CD4-positive, alpha-beta T cell treated with Interleukin-2 at 100 ng/mL for 4 hours (primary cell): Measurements from ENCODE around the gene PTCD2.

Experiments
- DNase-seq: peaks from one replicate; pipeline ENCODE4 v3.0.0-alpha.2; 2020; ENCODE audit warnings: low spot score

Gene PTCD2

DNA sequence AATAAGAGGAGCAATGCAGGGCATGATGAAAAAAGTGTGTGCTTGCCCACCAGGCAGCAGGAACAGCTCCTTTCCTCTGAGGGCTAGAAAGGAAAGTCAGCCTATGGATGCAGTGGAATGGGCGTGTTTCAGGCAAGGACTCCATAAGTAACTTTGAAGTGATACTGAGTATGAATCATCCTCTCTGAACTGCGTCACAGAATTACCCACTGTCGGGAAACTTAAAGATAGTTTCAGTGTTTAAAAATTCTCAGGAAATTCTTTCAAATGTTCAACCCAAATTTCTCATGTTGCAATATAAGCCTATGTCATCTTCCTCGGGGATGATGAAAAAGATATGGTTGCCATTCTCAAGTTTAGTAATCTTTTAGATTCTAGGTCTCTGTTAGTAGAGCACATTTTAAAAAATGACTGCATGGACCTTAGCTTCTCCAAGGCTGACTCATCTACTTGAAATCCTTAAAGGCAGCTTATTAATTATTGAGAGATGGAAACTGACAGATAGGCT, 27.7 kb downstream of the PTCD2 start:
- DNase-seq: no peak

DNA sequence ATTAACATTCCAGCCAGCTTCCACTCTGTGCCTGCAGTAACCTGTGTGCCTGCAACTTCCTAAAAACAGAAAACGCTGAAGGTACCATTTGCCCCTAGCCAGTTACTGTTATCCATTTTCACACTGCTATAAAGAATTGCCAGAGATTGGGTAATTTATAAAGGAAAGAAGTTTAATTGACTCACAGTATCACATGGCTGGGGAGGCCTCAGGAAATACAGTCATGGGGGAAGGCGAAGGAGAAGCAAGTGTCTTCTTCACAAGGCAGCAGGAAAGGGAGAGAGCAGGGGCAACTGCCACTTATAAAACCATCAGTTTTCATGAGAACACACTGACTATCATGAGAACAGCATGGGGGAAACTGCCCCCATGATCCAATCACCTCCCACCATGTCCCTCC, 31.2 kb downstream of the PTCD2 start:
- DNase-seq: no peak

DNA sequence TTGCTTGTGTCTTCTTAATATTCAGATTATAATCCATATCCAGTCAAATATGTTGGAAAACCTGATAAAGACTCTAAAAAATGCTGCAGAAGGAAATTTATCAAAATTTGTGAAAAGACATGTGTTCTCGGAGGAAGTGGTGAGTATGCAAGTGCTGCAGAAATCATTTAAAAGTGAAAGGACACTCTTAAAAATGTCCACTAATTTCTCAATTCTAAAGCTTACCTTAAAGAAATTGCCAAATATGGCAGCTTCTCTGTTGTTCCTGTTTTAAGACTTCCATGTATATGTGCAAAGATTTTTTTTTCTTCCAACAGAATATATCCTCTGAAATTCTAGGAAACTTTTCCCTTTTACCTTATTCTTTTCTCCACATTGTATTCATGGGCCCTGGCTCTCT, 32.4 kb downstream of the PTCD2 start:
- DNase-seq: no peak

DNA sequence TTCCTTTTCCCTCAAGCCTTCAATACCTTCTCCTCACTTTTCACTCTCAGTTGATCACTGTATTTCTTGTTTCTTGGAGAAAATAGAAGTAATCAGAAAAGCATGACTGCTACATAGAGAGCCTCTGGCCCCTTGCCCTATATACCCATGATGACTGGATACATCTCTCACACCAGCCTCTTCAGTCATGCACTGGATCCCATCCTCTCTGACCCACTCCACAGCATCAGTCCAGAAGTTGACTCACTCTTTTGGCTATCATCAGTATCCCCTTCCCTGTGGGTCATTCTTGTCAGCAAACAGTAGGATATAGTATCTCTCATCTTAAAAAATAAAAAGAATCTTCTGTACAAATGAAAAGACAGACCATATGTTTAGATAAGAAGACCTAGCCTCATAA, 32.9 kb downstream of the PTCD2 start:
- DNase-seq: no peak

DNA sequence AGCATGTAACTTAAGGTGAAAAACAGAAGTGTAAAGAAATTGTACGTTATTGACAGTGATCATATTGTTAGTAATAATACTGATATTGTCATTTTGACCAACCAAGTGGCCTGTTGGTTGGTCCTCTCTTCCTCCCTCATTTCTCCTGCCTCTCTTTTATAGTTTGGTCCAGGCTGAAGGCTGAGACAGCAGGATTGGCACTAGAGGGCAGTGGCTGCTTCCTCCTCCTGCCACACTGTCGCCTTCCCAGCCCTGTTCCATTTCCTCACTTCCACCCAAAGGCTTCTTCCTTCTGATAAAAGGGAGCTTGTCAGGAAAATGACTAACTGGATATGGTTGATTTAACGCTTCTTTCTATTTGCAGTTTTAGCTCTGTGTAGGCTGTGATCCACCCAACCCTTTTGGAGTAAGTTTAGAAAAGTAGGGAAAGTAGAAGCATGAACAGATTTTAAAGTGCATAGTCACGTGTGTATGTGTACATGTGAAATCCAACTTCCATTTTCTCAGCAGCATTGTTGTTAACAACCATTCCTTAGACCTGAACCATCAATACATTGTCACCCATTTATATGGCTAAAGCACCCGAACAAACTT, 35.6 kb downstream of the PTCD2 start:
- no peak for DNase-seq

DNA sequence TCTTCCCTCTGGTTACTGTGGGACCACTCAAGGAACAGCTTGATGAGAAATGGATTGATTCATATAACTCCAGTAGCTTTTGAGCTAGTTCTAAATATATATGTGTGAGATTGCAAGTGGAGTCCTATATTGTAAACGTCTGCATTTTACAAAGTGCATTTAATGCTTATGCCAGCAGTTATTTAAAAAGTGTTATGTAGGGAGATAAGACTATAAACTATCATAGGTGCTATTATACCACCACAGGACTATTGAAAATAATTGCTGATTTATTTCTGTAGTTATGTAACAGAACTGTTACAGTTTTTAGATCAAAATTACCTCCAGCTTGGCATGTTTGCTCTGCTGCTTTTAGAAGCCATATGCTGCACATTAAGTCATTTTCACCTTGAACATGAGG, 36.2 kb downstream of the PTCD2 start:
- no peak for DNase-seq

DNA sequence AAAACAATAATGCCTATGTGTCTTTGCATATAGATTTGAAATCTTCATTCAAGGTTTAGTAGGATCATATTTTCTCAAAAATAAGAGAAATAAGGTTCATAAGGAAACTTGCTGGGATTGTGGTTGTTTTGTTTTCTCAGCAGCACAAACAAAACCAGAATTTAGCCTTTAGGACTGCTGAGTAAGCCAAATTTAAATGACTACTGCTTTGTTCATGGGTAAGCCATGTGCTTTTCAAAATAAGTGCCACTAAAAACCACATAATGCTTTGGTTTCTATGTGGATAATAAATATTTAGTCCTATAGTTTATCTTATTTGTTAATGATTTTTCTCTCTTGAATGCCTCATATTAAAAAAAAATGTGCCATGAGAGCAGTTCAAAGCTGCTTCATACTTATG, 38.8 kb downstream of the PTCD2 start:
- no peak for DNase-seq

DNA sequence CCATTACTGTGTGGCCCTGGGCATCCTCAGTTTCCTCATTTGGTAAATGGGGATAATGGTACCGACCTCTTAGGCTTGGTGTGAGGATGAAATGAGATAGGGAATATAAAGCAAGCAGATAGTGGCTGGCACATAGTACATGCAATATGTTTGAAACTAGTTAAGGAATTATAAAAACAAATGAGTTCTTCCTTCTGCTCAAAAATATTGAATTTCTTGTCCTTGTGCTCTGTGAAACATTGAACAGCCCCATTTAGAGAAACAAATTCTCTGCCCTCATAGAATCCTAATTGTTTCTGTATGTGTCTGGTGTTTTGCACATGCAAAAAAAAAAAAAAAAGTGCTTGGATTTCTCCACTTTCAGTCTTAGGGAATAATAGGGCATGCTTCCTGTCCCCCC, 39.7 kb downstream of the PTCD2 start:
- no peak for DNase-seq

DNA sequence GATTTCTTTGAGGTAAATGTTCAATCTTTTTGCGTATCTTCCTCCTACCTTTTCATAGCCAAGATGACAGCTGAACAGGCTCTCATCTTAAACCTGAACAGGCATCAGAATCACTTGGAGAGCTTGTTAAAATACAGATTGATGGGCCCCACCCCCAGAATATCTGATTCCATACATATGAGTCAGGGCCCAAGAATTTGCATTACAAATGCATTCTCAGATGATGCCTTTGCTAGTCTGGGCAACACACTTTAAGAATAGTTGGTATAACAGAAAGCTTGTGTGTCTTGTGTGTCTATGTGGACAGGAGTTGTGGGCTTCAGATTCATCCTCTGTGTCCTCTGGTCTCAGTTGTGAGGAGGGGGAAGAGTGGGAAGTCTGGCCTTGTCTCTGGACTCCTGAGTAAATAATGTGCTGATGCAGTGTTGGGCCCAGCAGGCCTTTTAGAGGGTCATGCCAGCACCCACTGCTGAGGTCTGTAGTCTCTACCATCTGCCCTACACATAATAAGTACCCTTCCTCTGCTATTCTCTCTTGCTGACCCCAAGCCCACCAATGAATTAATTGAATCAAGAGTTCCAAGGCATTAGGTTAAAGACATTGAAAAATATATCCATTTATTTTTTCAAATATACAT, 43.1 kb downstream of the PTCD2 start:
- no peak for DNase-seq

DNA sequence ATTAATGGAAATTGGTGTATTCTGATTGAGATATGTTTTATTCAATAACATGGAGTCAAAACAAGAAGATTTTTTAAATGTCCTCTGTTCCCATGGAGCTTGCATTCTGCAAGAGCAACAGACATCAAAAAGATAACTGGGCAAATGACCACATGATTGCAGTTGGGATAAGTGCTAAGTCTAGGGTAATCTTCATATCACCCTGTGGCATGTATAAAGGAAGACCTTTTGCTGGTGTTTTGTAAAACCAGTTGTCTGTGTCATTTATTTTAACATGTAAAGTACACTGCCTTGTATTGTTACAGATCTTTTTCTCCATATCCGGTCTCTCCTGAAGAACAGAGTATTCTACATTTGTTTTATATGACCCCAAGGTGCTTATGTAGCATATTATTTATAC, 44.0 kb downstream of the PTCD2 start:
- DNase-seq: no peak

DNA sequence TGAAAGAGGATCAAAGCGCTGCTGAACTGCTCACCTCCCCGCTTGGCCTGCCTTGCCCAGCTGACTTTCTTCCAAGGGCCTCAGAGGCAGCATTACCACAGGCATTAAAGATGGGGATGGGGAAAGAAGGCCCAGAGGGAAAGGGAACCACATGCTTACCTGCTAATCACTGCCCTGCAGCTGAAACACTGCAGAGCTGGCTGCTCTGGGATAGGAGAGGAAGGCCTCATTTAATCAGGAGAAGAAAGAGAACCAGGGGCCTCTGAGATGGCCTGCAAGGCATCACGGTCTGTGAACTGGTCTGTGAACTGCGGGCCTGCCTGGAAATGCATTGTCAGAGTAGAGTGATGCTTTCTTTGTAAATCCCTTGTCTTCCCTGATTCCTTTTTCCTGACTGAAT, 44.8 kb downstream of the PTCD2 start:
- DNase-seq: no peak

DNA sequence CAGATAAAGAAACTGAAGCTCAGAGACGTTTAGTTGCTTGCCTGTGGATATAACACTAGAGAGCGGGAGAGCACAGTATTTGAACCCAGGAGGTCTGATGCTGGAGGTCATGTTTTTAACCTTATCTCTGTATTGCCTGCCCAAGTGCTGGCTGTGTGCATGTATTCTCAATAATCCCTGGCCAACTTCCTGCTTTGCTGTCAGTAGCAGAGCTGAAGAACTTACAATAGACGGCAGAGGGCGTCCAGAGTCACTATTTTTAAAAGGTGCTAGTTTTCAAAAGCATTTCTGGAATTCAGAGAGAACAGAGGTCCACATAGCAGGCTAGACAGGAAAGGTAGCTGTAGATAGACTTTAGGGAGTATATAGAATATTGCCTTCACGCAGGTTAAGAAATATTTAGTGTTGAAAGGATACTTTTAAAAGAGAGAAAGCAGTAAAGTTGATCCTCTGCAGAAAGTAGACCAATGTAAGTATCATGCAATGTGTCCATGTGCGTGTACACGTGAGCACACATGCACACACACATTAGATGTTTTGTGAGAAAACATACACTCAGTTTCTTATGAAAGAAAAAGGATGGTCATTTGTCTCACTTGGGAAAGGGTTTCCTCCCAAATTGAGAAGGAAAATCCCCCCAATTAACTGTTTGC, 46.3 kb downstream of the PTCD2 start:
- DNase-seq: peak; percentile 37

DNA sequence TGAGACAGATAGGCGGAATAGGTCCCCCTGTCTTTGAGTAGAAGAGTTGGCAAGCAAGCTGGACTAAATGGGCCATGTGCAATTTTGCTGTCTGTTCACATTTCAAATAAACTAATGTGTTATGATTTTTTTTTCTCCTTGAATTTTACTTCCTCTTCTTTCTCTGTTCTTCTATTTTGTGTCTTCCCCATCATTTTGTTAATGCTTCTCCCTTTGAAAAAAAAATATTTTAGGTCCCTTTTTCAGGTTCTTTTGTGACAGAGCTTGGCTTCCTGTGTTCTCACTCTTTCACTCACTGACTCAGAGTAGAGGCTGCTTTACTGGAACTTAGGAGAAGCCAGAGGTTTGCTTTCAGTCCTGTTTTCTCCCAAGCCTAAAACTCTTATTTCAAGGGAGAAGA, 48.1 kb downstream of the PTCD2 start:
- no peak for DNase-seq

DNA sequence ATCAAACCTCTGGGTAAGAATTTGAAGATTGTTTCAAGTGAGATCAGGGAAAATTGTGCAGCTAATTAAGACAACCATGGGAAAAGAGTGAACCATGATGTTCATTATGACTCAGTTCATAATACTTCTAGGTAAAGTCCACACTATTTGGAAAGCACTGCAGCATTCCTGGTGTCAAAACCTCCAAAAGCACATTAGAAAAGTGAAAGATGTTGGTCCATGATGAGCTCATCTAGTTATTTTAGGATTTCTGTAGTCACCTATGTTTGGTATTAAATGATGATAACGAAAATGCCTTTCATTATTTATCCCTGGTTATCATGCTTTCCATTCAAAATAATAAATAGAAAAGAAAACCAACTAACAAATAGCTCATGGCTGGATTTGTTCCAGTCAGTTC, 49.1 kb downstream of the PTCD2 start:
- no peak for DNase-seq

DNA sequence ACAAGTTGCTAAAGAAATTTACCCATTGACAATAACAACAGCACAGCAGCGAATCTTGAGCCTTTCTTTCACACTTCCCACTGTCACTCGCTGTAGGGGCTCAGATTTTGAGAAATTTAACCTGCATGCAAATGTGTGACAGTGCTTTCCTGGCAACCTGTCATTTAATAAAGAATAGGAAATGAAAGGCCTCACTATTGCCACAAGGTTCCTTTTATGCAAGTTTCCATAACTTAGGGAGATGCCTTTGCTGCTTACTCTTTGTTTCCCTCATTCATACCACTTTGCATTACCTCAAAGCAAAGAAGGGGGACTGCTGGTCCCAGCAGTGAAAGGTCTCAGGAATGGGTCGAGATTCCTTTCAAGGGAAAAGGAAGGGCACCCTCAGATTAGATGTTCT, 49.5 kb downstream of the PTCD2 start:
- DNase-seq: no peak

DNA sequence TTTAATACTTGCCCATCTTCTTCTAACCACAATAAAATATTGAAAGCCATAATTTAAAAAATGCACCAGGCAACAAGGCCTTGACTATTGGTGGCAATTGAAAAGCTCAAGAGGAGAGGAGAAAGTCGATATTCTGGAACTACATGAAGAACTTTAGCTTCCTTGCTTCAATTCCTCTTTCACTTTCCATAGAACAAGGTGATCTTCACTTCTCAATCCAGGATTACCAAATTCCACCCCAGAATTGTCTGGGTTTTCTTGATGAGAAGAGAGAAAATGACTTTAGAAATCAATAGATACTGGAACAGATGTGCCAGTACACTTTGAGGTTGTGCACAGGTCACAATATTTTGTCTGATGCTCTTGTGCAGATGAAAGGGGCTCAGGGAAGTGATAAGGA, 52.2 kb downstream of the PTCD2 start:
- DNase-seq: no peak

DNA sequence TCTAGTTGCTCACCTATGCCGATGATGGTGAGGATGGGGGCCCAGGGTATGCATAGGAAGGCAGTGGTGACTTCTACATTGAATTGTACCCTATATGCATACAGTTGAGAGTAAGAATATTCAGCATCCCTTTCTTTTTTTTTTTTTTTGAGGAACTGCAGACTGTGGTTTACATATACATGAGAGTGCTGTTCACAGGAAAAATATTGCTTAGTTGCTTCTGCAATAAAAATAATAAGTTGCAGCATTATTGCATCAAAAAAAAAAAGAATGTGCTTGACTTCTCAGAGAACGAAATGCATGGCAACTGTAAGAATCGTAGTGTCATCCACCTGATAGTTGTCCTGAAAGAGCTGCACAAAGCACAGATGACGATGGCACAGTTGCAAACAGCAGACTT, 52.8 kb downstream of the PTCD2 start:
- DNase-seq: no peak

DNA sequence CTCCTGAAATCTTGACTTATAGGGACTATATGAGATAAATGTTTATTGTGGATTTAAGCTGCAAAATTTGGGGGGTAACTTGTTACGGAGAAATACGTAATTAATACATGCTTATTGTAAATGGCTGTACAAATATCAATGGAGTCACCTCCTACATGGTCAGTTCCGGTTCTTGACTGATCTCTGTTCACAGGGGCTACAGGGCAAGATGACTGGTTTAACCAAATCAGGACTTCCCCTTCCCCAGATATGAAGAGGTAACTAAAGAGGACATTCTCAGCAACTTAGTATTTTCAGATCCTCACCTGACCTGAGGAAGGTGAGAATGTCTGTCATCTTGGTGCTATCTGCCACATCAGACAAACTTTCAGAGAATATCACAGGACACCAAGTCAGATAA, 54.7 kb downstream of the PTCD2 start:
- no peak for DNase-seq

DNA sequence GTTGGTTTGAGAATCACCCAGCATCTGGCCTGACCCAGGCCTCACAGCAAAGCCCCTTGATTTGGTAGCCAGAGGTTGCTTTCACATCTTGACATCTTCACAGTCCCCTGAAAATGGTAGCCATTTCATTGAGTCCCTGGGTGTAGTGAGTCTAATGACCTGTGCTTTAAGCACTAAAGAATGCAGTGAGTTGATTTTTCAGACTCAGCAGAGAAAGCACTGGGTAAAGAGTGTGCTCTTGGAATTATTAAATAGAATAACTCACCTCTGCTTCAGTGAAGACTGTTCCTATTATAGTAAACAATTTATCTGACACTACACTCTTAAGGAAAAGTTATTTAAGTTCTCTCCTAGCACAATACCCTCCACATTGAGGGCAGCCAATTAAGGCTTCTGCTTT, 56.2 kb downstream of the PTCD2 start:
- DNase-seq: no peak

DNA sequence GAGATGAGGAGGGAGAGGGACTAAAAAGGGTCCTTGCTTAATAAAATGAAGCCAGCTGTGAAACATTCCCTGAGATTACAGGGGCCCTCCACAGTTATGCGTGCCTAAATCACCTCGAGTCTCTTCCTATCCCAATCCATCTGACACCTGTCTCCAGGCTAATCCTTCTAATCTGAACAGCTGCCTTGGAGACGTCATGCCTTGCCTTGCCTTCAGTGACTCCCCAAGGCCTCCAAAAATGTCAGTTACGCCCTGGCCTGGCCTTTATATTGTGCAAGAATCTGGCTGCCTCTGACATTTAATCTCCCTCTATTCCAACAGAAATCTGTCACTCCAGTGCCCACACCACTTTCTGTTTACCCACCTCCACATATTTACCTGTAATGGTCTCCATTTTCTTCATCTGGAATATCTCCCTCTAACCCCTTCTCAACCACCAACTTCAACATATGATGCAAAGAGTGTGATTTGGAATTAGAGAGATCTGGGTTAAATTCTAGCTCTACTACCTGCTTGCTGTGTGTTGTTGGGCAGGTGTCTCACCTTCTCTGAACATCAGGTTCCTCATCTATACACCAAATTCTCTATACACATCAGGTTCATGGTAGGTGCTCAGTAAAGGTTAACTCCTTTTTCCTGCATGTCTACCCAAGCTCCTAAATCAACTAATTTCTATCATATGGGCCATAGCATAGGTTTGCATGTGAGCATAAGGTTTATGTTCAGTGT, 57.9 kb downstream of the PTCD2 start:
- no peak for DNase-seq

DNA sequence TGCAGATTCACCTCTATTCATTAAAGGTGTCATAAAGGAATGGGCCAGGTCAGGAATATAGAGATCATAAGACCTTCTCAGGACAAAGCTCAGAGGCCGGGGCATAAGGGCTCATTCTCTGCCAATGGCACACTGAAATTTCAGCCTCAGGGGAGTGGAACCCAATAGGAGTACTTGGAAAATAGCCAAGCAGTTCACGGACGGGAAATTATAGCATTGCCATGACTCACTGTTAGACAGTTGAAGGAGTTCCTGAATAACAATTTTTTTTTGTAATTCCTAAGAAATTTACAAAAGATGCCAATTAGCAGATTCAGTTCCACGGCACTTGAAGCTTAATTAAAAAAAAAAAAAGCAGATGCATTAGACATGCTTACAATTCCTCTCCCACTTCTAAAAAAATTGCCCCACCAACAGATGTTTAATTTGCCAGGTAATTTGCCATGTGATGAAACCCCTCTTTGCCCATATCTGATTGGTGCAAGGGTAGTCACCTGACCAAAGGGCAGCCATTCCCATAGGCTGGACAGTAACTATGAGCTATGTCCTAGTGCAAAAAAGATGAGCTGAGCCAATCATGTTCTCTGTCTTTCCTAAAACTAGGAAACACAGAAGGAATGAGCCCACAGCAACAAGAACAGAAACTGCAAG, 58.6 kb downstream of the PTCD2 start:
- no peak for DNase-seq

DNA sequence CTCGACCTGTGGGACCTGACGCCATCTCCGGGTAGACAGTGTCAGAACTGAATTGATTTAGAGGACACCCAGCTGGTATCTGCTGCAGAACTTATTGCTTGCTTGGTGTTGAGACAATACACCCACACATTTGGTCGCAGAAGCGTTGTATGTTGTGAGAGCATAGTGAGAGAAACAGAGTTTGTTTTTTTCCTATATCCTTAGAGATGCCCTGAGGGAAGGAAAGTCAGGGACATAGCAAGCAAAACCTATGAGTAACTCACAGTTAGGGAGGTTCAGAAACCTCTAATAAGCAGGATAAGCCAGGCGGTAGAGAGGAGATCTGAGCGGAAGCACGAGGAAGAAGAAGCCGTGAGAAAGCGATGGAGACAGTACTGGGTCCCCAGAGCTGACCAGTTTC, 59.8 kb downstream of the PTCD2 start:
- DNase-seq: no peak
